Islet precursor cell (in vitro differentiated cells): ENCODE results near the gene IPPK.

Source experiments
- DNase-seq: peaks from one replicate; pipeline ENCODE4 v3.0.0-alpha.2; 2018

Gene IPPK

DNA sequence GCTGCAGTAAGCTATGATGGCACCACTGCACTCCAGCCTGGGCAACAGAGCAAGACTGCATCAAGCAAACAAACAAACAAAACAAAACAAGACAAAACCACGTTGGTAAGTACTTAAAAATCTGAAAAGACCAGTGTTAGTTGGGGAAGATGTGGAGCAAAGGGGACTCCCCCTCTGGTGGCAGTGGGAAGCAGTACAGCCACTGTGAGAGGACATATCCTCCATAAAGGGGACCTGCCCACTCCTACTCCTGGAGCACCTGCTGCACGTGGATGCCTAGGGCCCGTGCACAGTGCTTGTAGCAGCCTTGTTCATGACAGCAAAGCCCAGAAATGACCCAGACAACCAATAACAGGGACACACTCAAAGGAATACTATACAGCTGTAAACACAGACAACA, 17.0 kb upstream of the IPPK start:
- no peak for DNase-seq

DNA sequence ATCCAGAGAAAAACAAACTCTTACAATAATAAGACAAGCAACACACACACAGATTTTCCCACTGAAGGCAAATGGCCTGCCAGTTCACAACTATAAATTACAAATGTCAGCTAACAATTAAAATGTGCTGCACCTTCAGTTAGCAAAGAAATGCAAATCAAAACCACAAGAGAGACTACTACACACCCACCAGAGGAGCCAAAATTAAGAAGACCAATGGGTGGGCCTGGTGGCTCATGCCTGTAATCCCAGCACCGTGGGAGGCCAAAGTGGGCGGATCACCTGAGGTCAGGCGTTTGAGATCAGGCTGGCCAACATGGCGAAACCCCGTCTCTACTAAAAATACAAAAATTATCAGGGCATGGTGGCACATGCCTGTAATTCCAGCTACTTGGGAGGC, 15.1 kb upstream of the IPPK start:
- DNase-seq, result no peak

DNA sequence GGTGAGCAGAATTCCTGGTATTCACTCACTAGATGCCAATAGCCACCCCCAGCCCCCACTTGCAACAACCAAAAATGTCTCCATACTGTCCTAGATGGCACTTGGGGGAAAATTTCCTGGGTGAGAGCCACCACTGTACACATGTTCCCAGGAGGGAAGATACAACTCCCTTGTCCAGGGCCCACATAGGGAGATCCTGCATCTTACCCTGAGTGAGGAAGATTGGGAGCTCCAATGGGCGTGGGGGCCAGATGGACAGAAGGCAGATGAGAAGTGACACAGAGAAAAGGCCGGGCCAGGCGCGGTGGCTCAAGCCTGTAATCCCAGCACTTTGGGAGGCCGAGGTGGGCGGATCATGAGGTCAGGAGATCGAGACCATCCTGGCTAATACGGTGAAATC, 12.3 kb upstream of the IPPK start:
- DNase-seq, result no peak

DNA sequence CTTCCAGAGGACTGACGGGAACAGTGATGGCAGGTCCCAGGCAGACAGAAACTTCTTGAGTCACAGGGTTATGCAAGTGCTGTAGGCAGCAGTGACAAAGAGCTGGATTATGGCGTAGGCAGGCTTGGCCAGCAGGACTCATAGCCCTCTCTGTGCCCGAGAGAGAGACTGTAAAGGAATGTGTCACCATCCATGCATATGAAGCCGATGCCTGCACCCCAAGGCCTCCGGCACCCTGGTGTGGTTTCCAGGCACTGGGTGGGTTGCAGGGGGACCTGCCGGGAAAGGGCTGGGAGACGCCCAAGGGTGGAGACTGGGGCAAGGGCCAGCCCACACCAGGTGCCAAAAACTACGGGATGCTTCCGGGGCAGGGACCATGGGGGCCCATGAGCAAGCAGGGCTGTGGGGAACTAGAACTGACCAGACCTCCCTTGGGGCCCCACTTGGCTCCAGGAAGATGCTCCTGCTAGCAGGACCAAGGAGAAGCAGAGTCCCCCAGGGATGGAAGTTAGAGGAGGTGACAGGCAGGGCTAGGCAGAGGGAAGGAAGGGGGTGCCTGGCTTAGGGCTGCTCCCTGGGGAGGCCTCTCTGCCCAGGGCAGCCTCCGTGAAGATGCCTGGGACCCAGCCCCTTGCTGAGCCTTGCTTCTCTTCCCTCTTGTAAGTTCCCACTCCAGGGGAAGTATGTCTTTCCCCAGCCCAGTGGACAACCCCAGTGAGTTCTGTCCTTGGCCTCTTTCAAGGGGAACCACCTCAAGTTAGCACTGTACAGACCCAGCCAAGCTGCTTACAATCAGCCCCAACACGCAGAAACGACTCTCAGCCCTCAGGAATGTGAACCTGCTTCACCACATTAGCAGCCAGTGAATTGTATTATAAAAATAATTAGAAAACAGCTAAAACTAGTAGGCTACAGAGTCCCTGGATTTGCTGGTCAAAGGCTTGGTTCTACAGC, 10.5 kb upstream of the IPPK start:
- DNase-seq, result no peak

DNA sequence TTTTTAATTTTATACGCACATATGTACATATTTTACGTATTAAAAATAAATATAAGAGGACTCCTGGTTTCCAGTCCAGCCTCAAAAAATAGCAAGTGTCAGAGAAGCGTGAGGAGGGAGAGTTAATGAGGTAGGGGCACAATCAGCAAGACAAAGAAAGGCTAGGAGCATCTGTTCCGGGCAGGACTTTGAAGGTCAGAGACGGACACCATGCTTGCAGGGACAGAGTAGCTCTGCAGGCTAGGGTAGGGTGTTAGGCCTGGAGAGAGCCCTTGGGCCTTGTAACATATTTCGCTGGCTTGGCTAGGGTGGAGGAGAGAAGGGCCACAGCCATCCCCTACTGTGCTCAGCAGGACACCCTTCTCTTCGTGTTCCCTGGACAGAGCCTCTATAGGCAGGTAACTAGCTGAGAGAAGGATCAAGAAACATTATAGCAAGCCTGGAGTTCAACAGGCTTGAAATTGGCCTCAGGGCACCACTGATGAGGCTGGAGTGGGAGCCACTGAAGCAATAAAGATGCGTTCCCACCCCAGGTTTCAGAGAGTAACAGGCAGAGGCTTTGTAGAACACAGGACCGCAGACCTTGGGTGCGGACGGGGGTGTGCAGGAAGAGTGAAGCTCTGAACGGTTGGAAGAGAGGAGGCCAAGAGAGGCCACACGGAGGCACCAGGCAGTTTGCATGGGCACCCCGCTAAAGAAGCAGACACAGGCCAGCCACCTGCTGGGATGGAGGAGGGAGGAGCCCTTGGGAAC, 9.7 kb upstream of the IPPK start:
- DNase-seq, result no peak

DNA sequence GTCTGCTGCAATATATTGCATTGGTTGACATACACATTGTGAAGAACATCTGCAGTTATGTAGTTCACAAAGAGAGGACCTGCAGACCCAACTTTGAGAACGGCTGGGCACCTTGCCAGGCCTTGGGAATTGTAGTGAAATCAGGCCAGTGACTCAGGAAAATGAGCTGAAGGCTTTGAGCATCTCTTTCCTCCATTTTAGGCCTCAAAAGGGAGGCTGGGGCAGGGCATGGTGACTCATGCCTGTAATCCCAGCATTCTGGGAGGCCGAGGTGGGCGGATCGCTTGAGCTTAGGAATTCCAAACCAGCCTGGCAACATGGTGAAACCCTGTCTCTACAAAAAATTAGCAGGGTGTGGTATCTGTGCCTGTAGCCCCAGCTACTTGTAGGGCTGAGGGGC, 1.4 kb upstream of the IPPK start:
- DNase-seq, result peak; percentile 82

DNA sequence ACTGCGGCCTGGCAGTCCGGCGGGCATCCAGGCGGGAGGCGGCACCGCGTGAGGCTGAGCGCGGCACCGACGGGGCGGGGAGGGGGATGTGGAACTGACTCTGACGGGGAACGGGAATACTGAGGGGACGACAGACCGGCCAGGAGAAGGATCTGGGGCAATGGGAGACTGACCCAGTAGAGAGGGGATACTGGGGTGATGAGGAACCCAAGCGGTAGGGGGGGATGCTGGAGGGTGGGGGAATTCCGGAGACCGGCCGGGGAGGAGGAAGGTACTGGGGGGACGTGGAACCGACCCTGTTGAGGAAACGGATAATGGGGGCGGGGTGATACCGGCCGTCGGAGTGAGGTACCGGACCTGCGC, 423 bp downstream of the IPPK start:
- no peak for DNase-seq

DNA sequence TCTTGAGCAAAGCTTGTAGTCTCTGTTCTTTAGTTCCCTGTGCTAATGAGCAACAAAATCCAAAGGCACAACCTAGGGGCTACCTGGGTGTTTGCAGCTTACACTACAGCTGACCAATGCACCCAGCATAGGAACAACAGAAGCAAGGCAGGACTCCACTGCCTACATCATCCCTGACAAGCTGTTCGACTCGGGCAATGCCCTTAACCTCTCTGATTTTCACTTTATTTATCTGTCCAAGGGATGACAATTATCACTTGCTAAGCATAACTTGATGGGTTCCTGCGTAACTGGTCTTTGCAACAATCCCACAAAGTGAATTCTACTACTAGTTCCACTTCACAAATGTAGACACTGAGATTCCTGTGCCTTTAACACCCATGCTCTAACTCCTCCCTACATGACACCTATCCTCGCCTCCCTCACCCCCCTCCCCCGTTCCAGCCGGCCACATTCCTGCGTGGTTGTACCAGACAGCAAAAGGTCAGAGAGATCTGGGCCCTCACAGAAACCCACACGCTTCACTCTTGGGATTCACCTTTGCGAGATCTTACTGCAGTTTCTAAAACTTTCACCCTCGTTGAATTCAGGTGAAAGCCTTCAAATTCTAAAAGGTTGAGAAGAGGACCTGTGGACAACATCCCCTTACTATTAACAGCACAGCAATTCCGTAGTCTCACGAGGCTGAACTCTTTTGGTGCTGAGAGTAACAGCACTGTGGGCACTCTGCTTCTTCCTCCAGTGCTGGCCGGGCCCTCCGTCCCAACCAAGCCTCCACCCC, 995 bp downstream of the IPPK start:
- DNase-seq, result peak; percentile 88

DNA sequence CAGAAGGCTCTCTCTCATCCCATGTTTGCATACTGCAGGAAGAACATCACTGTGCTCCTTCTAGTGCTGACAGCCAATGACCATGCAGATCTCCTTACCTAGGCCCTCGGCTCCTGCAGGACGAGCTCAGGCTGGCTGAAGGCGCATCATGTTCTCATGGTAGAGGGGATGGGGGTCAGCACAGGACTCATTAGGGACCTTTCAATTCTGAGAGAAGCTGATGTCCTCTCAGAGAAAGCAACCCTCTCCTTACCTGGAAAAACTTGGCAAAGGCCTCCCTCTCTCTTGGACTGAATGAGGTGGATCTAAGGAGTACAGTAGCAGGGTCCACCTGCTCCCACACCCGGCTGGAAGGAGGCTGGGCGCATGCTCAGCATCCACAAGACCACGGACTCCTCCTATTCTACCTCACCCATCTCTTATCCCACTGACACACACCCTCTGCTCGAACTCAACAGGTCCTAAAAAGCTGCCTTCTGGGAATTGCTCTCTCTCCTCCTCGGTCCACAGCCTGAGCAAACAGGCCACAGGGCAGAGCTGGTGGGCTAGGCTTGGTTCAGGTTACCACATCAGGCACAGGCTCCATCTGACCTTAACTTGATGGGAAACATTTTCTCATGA, 2.9 kb downstream of the IPPK start:
- DNase-seq, result no peak

DNA sequence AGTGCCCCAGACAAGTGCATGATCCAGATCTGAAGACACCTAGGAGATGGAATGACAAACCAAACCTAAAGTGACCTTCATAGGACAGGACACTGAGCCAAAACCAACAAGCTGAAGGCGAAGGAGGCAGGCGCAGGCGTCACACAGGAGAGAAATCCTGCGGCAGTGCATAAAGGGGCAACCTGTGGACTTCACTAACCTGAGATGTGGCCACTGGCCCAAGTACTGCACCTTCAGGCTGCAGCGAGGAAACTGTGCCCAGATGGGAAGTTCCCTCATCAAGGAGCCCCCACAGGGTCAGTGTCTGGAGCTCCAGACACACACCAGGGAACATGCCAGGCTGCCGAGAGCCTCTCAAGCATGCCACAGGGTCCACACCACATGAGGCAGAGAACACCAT, 3.7 kb downstream of the IPPK start:
- no peak for DNase-seq

DNA sequence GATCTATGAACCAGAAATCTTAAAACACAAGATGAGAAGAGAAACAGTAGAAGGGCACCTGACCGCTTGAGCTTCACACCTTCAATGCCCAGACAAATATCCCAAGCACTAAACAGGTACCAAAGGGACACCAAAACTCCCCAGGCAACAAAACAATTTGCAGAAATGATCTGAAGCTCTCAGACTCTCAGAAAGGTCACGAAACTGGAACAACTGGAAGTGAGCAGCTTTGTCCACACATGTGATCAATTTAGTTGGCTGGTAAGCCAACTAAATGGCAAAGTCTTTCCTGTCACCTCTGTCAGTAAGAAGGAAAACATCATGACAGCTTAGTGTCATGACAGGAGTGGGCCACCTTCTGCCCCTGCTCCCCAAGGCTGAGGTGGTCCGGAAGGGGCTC, 4.1 kb downstream of the IPPK start:
- no peak for DNase-seq

DNA sequence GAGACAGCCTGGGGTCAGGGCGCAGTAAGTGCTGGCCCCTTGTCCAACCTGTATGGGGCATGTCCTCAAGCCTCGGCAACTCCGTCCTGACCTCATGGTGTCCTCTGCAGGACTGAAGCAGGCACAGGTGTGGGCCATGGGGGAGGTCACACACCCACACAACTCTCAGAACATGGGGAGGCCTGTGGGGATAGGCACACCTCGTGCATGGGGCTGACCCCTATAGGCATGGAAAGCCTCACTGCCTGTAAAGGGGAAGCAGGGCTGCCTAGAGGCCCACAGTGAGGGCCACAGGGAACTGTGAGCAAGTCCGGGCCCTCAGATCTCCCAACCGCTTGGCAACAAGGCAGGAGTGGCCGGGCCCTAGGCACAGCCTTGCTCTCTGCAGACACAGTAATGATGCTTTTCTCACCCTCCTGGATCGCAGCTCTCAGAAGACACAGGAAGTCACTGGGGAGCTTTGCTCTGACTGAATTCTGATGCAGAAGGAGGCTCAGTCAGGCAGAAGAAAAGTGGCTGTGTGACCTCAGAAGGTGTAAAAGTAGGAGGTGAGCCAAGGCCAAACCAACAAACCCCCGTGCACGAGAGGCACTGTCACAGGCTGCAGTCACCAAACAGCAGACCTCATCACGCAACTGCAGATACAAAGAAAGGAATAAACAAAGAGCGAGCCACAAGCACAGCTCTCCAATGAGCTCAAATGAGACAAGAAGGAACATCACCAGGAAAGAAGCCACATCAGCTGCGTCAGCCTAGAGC, 5.4 kb downstream of the IPPK start:
- DNase-seq, result no peak

DNA sequence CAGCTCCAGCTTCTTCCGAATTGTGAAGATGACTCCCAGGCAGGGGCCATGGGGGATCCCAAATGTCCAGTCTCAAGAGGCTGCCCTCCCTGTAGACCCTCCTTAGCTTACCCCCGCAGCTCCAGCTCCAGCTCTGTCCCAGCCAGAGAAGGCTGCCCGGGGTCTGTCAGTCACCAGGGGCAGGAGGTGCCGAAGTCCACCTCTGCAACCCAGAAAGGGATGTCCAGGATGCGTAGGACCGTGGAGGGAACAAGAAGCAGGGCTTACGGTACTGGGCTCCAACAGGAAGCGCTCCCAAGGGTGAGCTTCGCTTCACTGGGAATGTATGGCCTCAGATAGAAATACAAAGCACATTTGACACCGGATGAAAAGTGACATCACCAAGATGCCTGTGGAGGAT, 6.0 kb downstream of the IPPK start:
- no peak for DNase-seq

DNA sequence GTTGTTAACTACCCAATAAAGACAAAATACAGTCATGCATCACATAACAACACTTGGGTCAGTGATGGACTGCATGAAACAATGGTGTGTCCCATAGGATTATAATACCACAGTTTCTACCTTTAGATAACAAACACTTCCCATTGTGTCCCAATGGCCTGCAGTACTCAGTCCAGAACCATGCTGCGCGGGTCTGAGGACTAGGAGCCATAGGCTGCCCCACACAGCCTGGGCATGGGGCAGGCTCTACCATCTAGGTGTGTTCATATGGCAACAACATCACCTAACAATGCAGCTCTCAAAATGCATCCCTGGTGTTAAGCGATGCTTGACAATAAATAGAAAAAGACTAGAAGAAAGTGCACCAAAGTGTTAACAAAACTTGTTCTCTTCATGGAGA, 6.8 kb downstream of the IPPK start:
- DNase-seq, result no peak

DNA sequence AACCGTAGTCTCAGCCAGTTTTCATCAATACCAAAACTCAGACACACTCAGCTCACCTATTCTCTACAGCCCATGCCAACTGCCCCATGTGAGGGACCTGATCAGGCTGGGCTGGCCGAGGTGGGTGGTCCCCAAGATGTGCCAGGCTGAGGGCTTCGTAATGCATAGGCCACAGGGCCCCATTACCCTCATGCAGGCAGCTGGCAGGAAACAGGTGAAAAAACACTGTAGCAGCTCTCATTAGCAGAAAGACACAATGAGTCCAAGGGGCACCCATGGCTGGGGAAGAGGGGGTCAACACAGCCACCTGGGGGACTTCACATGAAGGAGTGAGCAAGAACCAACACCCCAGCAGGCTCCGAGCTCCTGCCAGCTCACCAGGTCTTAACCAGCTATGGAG, 8.2 kb downstream of the IPPK start:
- no peak for DNase-seq

DNA sequence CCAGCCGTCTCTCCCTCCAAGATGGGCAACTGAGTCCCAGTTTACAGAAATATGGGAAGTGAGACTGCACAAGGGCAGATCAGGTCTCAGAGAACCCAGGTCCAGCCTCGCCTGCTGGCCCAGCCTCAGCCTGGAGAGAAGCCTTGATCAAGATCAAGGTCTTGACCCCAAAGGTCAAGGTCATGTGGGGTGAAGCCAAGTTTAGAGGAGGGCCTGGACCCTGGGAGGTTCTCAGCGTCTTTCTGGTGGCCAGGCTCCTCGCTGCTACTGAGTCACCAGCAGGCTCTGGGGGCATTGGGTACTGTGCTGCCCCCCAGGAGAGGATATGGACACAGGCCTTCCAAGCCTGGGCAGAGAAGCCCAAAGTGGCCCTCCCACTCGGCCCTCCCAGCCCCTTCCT, 8.8 kb downstream of the IPPK start:
- DNase-seq, result no peak

DNA sequence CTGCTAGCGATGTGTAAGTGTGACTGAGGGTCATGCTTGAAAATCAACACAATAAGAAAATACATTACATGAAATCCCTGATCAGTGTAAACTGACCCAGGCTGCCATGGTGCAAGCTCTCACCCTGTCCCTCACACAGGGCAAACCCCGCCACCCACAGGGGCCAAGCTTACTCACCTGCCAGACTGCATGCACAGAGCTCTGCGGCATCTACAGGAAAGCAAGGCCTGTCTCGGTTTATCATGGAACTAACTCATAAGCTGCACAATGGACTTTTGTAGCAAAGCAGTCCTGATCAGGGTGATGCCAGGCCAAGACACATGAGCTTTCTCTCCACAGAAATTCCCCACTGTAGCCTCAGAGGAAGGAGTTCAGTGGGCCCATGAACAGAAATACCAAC, 9.7 kb downstream of the IPPK start:
- no peak for DNase-seq

DNA sequence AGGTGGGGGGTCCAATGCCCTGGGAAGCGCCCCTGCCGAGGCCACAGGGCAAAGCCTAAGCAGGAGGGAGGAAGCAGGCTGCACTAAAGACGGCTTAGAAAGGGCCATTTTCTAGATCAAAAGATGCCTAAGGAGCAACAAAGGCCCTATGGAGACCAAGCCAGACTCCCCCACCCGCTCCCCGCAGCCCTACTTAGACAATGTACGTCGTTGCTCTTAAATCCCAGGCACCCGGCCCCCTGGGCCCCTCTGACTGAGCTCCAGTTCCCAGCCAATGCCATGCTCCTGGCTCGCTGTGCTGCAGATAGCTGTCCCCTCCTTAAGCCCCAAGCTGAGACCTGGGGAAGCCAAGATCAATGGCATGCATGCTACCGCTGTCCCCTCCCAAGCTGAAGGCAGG, 10.3 kb downstream of the IPPK start:
- DNase-seq, result no peak

DNA sequence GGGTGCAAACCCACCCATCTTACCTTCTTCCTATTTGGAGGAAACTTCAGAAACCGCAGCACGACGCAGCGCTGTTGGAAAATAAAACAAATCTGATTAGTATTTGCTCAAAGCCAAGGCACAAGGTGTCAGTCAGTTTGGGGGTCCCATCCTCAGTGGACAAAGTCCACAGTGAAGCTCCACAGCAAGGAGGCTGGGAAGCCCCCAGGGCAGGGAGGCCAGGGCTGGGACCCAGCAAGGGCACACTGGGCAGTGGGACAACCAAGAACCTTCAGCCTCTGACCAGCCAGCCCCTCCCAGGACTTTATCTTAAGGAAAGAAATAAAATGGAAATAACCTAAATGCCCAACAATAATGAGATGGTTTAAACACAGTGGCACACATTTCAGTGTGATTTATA, 11.3 kb downstream of the IPPK start:
- no peak for DNase-seq

DNA sequence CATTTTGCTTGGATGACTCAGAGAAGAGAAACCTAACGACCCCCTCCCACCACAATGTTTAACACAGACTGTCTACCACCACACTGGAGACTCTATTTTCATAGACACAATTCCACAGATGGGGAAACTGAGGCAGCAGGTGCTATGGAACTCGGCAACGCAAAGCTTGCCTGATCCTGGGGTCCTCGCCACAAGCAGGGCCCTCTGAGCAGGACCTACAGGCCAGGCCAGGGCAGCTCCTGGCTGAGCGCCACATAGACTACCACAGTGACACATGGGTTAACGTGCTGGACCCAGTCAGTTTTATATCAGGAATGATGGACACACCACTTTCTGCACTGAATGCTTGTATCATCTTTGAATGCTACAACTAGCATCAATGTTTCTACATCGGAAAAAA, 11.8 kb downstream of the IPPK start:
- no peak for DNase-seq

DNA sequence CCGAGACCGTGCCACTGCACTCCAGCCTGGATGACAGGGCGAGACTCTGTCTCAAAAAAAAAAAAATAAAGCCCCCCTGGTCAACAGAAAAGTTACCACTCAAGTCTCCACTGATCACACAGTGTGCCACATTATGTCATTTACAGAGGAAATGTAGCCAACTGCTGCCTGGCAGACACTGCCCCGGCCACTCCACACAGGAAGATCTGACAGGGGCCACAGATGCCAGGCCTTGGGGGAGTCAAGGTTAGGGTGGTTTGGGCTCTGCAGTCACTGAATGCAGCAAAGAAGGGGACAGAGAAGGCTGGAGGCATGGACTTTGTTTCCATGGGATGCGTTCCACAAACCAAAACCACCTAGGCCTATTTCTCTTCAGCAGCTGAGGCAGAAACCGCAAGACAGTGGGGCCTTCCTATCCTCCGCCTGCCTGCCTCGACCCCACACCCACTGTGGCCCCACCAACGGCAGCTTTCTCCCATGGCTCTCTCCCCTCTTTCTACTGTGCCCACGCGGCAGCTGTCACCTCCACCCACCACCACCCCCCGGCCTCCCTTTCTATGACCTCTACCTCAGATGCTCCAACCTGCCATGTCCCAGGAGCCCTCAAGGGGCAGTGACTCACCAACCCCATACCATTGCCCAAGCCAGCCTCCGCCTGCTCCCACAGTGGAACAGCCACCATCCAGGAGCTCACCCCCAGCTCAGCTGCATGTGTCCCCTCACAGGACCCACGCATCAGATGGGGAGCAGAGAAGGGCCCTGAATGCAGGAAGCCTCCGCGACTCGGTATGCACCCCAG, 12.4 kb downstream of the IPPK start:
- DNase-seq, result no peak

DNA sequence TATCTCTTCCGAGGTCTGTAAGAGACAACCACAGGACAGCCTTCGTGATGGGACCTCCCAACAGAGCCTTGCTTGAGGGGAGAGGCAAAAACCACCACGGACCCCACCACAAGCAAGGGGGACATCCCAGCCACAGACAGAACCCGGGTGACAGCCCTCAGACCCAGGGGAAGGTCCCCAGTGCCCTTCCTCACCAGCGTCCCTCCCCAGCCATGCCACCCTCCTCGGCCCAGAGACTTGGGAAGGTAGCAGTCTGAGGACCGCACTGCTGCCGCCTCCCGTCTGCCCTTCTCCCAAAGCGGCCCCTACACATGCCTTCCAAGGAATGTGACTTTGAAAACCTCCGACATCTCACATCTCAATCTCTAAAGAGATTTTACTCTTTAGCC, 13.4 kb downstream of the IPPK start:
- no peak for DNase-seq
